Airway epithelial cell (primary cell): ENCODE results near the gene BUB3. TPM values are rescaled to one million over a fixed set of nuclear protein-coding genes. Genes with fewer than 3 reads are reported as not detected.

Experiments used
- total RNA-seq: library from RNA; depleted of rRNA; stranded (reverse); fragments of >200 nt; gene quantifications from 2 replicates; pipeline ENCODE4 v1.2.3, GENCODE V29; 2015

The BUB3 gene, protein sequence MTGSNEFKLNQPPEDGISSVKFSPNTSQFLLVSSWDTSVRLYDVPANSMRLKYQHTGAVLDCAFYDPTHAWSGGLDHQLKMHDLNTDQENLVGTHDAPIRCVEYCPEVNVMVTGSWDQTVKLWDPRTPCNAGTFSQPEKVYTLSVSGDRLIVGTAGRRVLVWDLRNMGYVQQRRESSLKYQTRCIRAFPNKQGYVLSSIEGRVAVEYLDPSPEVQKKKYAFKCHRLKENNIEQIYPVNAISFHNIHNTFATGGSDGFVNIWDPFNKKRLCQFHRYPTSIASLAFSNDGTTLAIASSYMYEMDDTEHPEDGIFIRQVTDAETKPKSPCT
- 105 and 117 TPM in 2 replicates for total RNA-seq

DNA sequence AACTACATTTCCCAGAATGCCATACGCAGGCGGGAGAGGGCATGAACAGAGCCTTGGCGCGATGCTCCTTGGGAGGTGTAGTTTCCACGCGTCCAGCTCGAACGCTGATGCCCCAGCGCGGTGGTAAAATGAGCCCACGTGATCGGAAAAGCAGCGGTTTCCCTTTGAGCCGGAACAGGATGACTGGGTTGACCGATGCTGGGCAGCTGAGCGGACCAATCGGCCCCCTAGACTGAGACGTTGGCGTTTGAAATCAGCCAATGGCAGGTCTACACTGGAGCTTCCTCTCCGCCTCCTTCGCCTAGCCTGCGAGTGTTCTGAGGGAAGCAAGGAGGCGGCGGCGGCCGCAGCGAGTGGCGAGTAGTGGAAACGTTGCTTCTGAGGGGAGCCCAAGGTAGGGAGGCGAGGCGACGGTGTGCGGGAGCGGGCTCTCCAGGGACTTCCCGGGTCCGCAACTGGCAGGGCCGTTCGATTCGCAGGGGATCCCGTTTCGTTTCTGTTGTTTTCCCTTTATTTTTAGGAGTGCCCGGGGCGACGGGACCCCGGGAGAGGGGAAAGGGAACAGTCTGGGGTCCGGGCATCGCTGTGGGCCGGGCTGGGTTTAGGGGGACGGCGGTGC is at the start of gene BUB3:
BUB3 (plus strand) TSS at position 311 of the 619 bp plus-strand sequence. CDS start 516 bp downstream, outside the sequence.

DNA sequence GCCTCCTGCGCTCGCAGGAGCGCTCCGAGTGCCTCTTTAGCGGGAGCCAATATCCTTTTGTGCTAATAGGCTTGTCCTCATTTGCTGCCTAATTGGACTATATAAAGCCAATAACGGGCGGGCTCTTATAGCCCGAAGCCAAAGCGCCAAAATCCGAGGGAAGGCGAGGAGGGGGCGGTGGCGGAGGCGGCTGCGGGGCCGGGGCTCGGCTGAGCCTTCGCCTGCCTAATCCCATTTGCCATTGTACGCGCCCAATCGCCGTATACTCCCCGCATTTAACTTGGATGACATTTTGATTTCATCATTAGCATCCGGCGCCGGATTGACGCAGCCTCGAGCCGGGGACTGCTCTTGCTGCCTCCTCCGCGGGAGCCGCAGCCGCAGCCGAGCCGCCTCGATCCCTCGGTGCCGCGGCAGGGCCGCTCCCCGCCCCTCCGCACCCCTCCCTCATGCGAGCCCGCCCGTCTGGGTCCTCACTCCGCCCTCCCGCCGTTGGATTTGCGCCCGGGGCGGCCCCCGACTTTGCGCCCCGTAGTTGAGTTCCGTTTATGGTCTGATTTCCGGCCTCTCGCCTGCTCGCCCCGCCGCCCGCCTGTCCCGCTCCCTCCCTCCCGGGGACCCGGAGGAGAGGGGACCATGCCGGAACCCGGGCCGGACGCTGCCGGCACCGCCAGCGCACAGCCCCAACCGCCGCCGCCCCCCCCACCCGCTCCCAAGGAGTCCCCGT is 18.6 kb upstream of the BUB3 start, which contains the start of gene HMX3:
HMX3 (plus strand) TSS at position 556 of the 727 bp plus-strand sequence; CDS start at position 637, 81 bp downstream.

DNA sequence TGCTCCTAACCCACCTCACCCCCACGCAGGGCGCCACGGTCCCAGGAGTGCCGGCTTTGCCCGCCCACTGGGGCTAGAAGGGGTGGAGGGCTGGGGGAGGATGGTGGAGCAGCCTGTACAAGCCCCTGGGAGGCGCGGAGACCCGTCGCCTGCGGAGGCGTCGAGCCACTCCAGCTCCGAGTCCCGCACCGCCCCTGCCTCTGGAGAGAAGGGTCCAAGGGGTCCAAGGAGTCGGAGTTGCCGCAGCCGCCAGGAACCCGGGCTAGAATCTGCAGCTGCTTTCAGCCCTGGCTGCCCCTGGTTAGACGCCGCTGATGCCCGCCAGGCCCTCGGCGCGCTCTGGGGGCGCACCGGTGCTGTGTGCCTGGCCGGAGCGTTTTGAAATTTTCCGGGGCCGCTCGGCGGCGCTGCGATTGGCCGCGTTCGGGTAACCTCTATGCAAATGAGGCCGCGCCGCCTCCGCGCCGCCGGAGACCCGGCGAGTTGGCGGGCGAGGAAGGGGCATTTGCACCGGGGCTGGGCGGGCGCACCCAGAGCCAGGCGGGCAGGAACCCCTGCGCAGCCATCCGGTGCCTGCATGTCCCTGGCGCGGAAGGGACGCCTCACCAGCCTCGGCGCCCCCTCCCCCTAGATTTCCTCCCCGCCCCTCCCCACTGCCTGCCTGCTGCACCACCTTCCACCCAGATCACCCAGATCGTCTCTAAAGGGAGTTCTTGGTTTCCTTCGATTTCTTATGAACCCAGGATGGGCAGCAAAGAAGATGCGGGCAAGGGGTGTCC is 6.4 kb upstream of the BUB3 start, which contains the start of gene HMX2:
HMX2 (plus strand) TSS at position 502 of the 779 bp plus-strand sequence; CDS start at position 745, 243 bp downstream.

Other genes starting within 250 kb of the BUB3 start
- not detected in 2 replicates for gene FAM24A, start 243.8 kb upstream of the BUB3 start, total RNA-seq
- gene C10orf88, start 200.2 kb upstream of the BUB3 start, total RNA-seq: 5.1 and 5.7 TPM in 2 replicates
- 2.5 and 7.1 TPM in 2 replicates for gene PSTK, start 174.0 kb upstream of the BUB3 start, total RNA-seq
- gene IKZF5, start 145.6 kb upstream of the BUB3 start, total RNA-seq: 1.4 and 3.2 TPM in 2 replicates
- gene ACADSB, start 145.4 kb upstream of the BUB3 start, total RNA-seq: 4.6 and 5.1 TPM in 2 replicates
- gene HMX3, start 18.4 kb upstream of the BUB3 start, total RNA-seq: not detected in 2 replicates
- gene HMX2, start 6.3 kb upstream of the BUB3 start, total RNA-seq: not detected in 2 replicates